ENCODE measurements around the gene LRCH1.

GRCh38 chr13:46782066-46782465 lies 229.1 kb downstream of the LRCH1 start:
- TF ChIP-seq CTCF (IDR thresholded peaks at IDR 0.05) (no peak), POLR2A (IDR thresholded peaks at IDR 0.05) (no peak)
